CD4-positive, alpha-beta T cell (primary cell): ENCODE data around the gene ADK. TPM values are rescaled to one million over a fixed set of nuclear protein-coding genes. Genes with fewer than 3 reads are reported as not detected.

Experiments used
- ATAC-seq: fragments of 200-7000 bp; cut with Tn5 transposase; one replicate; pipeline ENCODE4 v1.10.0; 2022; ENCODE audit warnings: mild to moderate bottlenecking; ENCODE audit not compliant: poor library complexity
- CTCF ChIA-PET: fragments of 350-600 bp; sonication (Branson Sonifier 250); formaldehyde crosslinking; loops from one replicate; lab custom pipeline; 2021; ENCODE audit warnings: antibody characterized with exemption, inconsistent platforms; lab: Charles Lee
- POLR2A ChIA-PET: fragments of 350-600 bp; sonication (Branson Sonifier 250); formaldehyde crosslinking; loops from one replicate; lab custom pipeline; 2021; ENCODE audit warnings: antibody characterized with exemption, inconsistent platforms; lab: Charles Lee
- DNase-seq, 14 experiments: peaks; one replicate each; pipeline ENCODE4 v3.0.0-alpha.2; 2013 to 2020; ENCODE audit warnings: mixed read lengths in 2 of 14
- H3K27ac ChIP-seq, 2 donors: one replicate each; pipeline versions ENCODE4 v1.5.1 to v1.7.0; 2013; ENCODE audit warnings: low read length in 2 of 2, low read depth in 1 of 2, mild to moderate bottlenecking in 1 of 2
- H3K27me3 ChIP-seq, 2 experiments: 1 replicate in 1 of 2; 2 replicates in 1 of 2; pipeline versions ENCODE4 v1.6.1 to v1.7.0; 2013; ENCODE audit warnings: low read length in 2 of 2, control low read depth in 1 of 2, mild to moderate bottlenecking in 1 of 2, moderate library complexity in 1 of 2; ENCODE audit not compliant: insufficient read depth in 2 of 2, control insufficient read depth in 1 of 2
- H3K36me3 ChIP-seq: one replicate; pipeline ENCODE4 v1.6.1; 2013; ENCODE audit warnings: low read length, control low read depth; ENCODE audit not compliant: insufficient read depth
- H3K4me1 ChIP-seq: one replicate; pipeline ENCODE4 v1.6.1; 2013; ENCODE audit warnings: low read length, control low read depth; ENCODE audit not compliant: insufficient read depth
- H3K4me3 ChIP-seq: one replicate; pipeline ENCODE4 v1.5.1; 2013; ENCODE audit warnings: mild to moderate bottlenecking, low read length, moderate library complexity
- H3K9me3 ChIP-seq, 2 experiments: 1 replicate in 1 of 2; 2 replicates in 1 of 2; pipeline versions ENCODE4 v1.6.1 to v1.7.0; 2013; ENCODE audit warnings: low read length in 2 of 2, mild to moderate bottlenecking in 2 of 2, control low read depth in 1 of 2, moderate library complexity in 1 of 2; ENCODE audit not compliant: control insufficient read depth in 1 of 2, insufficient read depth in 1 of 2
- H3K27ac Mint-ChIP-seq: one replicate; pipeline ENCODE4 v1.8.0; 2020; ENCODE audit warnings: mixed read lengths
- H3K27me3 Mint-ChIP-seq: one replicate; pipeline ENCODE4 v1.8.0; 2021; ENCODE audit warnings: mixed read lengths
- H3K36me3 Mint-ChIP-seq: one replicate; pipeline ENCODE4 v1.8.0; 2021; ENCODE audit warnings: low read depth, mixed read lengths
- H3K4me1 Mint-ChIP-seq: one replicate; pipeline ENCODE4 v1.8.0; 2021; ENCODE audit warnings: low read depth, mixed read lengths
- H3K4me3 Mint-ChIP-seq: one replicate; pipeline ENCODE4 v1.8.0; 2020; ENCODE audit warnings: mild to moderate bottlenecking, mixed read lengths
- H3K9me3 Mint-ChIP-seq: one replicate; pipeline ENCODE4 v1.8.0; 2020; ENCODE audit warnings: mixed read lengths
- CTCF ChIP-seq: fragments of 200-600 bp; IDR thresholded peaks from one replicate; pipeline ENCODE4 v1.8.0; 2022; ENCODE audit warnings: antibody characterized with exemption, mild to moderate bottlenecking
- intact Hi-C, 2 experiments: fragments of 100-400 bp; cut with DNase I in 1 of 2; cut with micrococcal nuclease in 1 of 2; formaldehyde crosslinking; loops; one replicate each; pipeline versions ENCODE4 v1.15.1 to v1.9.0; 2023 to 2025; cut with DNase I, micrococcal nuclease
- total RNA-seq, 174 experiments: library from RNA in 2 of 174; stranded (reverse) in 2 of 174; gene quantifications; one replicate each; pipeline ENCODE4 v1.2.3 and lab custom pipeline; 2021 to 2026

ADK gene
- total RNA-seq, 2 experiments from 2014 or later = 15.3 to 17.6 TPM

- ChIA-PET CTCF (no interaction called here), POLR2A (no interaction called here)
- Mint-ChIP-seq H3K4me3 (no peak overlapping the region), H3K9me3 (no peaks in the 10 kb centered on the region), H3K27me3 (no peaks in the 10 kb centered on the region), H3K4me1 (no peaks in the 10 kb centered on the region), H3K27ac (no peak overlapping the region), H3K36me3 (peaks cover 63% of the 10 kb centered on the region)
- no peak for ATAC-seq
- Histone ChIP-seq H3K9me3 (peaks cover 0 to 9% of the 10 kb centered on the region in 2 experiments), H3K4me1 (no peaks in the 10 kb centered on the region), H3K27me3 (no peaks in the 10 kb centered on the region), H3K36me3 (peaks cover 14% of the 10 kb centered on the region), H3K27ac (no peak overlapping the region), H3K4me3 (no peak overlapping the region)
- intact Hi-C loops = no loop called here
- DNase-seq = no peak
- TF ChIP-seq CTCF = no peak
These were observed 524.5 kb downstream of the ADK start for GRCh38 chr10:74675484-74675883.

GRCh38 chr10:74677951-74678350, 526.9 kb downstream of the ADK start:
- POLR2A ChIA-PET = interaction anchor here (0.6 to 1.0 kb wide), 4 partner anchors 16 to 306 kb away, joined by 3 to 4 read pairs (median 4); no protein-coding TSS in a partner anchor
- CTCF ChIA-PET = no interaction called here

GRCh38 chr10:74681917-74682627, 531.1 kb downstream of the ADK start:
- Histone ChIP-seq H3K9me3 (no peaks in the 10 kb centered on the region), H3K4me1 (no peaks in the 10 kb centered on the region), H3K27ac (no peak overlapping the region), H3K4me3 (no peak overlapping the region), H3K27me3 (no peaks in the 10 kb centered on the region), H3K36me3 (peaks cover 2% of the 10 kb centered on the region)
- Mint-ChIP-seq H3K27me3 (no peaks in the 10 kb centered on the region), H3K9me3 (no peaks in the 10 kb centered on the region), H3K4me1 (peaks cover 17% of the 10 kb centered on the region), H3K27ac (no peak overlapping the region), H3K36me3 (peaks cover 19% of the 10 kb centered on the region), H3K4me3 (no peak overlapping the region)
- DNase-seq (peak in 1 of 14 experiments; percentile 12), ATAC-seq (no peak)
- ChIA-PET POLR2A (interaction anchor here (0.5 to 1.1 kb wide), 2 partner anchors 11 to 96 kb away, joined by 3 read pairs; no protein-coding TSS in a partner anchor), CTCF (interaction anchor here (0.7 kb wide), 2 partner anchors 43 to 147 kb away, joined by 3 read pairs; no protein-coding TSS in a partner anchor)
- no peak for TF ChIP-seq CTCF
- intact Hi-C loops = no loop called here

More at GRCh38 chr10:74677951-74678350, 526.9 kb downstream of the ADK start:
- peaks cover 0 to 9% of the 10 kb centered on the region in 2 experiments for H3K9me3 ChIP-seq
- ATAC-seq (no peak), DNase-seq (no peak)
- no peak for TF ChIP-seq CTCF
- no peak overlapping the region for H3K27ac ChIP-seq
- intact Hi-C loops = no loop called here
- H3K36me3 Mint-ChIP-seq = peaks cover 43% of the 10 kb centered on the region
- H3K4me3 Mint-ChIP-seq = no peak overlapping the region
- H3K4me3 ChIP-seq = no peak overlapping the region
- H3K4me1 Mint-ChIP-seq = peaks cover 14% of the 10 kb centered on the region
- H3K4me1 ChIP-seq = no peaks in the 10 kb centered on the region
- no peak overlapping the region for H3K27ac Mint-ChIP-seq
- H3K27me3 ChIP-seq = no peaks in the 10 kb centered on the region
- no peaks in the 10 kb centered on the region for H3K27me3 Mint-ChIP-seq
- peaks cover 10% of the 10 kb centered on the region for H3K36me3 ChIP-seq
- H3K9me3 Mint-ChIP-seq = no peaks in the 10 kb centered on the region
